GM21360 (cell line): ENCODE data around the gene ZNF280B.
"Not testable (repeated sequence)": the region's sequence is repeated elsewhere in the genome, so short reads cannot be mapped to it uniquely, and the experiment has no call there.

ENCODE experiments used
- ATAC-seq: cut with Tn5 transposase; IDR thresholded peaks from one replicate; pipeline ENCODE4 v1.9.1; 2021; ENCODE audit warnings: mild to moderate bottlenecking, moderate library complexity; ENCODE audit not compliant: unreplicated experiment

The ZNF280B gene

DNA sequence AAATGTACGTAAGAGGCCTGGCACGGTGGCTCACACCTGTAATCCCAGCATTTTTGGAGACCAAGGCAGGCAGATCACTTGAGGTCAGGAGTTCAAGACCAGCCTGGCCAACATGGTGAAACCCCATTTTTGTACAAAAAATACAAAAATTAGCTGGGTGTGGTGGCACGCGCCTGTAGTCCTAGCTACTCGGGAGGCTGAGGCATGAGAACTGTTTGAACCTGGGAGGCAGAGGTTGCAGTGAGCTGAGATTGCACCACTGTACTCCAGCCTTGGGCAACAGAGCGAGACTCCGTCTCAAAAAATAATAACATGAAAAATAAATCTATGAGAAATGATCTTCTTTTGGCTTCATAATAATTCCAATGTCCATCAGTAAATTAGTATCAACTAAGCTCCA lies 2.3 kb upstream of the ZNF280B start:
- not testable (repeated sequence) for ATAC-seq

DNA sequence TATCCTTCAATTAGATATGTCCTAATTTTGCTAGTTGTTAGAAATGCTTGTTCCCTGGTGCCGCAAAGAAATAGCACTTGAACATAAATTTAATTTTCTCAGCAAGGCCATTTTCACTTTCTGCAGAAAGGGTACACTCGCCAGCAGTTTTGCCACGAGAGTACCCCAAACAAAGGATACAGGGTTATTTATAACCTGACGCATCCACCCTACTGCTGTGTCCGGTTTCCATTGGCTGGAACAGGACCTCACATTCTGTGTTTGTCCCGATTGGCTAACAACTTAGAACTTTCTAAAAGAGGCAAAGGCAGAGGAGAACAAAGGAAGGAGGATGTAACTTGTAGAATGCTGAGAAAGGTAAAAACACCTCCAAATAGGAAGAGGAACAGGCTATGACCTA lies 1.4 kb upstream of the ZNF280B start:
- not testable (repeated sequence) for ATAC-seq

DNA sequence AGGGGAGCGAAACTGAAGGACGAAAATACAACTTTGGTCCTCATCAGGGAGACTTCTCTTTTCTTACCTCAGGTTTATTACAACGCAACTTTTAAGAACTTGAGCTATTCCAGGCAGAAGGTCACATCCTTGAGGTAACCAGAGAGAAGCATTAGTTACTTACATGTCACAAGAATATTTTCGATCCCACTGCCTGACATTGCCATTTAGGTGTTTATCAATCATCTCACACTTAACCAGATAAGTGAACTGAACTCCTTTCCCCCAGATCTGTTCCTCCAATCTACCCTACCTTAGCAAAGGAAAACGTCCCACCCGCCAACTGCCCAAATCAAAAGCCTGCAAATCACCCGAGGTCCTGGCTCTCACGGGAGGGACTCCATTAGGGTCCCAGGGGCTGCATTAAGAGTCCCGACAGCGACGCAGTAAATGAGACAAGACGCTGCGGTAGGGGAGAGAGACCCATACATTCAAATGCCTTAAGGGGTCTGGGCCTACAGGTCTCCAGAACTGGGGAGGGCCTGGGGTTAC lies 734 bp downstream of the ZNF280B start:
- ATAC-seq, result no peak

GRCh38 chr22:22506736-22507135 lies 1.8 kb downstream of the ZNF280B start:
- ATAC-seq, result no peak

DNA sequence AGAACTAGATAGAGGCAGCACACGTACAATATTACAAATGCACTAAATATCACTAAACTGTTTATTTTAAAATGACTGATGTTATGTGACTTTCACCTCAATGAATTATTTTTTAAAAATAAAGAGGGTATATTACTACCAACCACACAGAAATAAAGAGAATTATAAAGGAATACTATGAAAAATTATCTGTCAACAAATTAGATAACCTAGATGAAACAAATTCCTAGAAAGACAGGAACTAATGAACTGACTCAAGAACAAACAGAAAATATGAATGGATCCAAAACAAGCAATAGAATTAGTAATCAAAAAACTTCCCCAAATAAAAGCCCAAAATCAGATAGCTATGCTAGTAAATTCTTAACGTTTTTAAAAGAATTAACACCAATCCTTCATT lies 10.3 kb downstream of the ZNF280B start:
- no peak for ATAC-seq

GRCh38 chr22:22491589-22491988 lies 17.0 kb downstream of the ZNF280B start:
- not testable (repeated sequence) for ATAC-seq

DNA sequence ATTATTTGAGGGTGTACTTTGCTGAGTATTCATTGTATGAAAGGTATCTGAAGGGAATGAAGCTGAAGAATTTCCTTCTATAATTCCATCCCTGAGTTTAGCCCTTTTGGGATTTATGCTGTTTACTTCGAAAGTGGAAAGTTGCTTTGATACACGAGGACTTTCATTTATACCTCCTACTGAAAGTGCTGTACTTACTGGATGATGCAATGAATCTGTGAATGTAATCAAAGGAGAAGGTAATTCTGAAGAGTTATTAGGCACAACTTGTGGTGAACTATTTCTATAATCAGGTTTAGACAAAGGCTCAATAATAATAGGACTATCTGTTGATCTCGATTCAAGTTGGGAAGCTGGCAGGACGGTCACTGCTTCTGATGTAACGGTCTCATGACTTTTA lies 19.8 kb downstream of the ZNF280B start:
- ATAC-seq, result no peak

DNA sequence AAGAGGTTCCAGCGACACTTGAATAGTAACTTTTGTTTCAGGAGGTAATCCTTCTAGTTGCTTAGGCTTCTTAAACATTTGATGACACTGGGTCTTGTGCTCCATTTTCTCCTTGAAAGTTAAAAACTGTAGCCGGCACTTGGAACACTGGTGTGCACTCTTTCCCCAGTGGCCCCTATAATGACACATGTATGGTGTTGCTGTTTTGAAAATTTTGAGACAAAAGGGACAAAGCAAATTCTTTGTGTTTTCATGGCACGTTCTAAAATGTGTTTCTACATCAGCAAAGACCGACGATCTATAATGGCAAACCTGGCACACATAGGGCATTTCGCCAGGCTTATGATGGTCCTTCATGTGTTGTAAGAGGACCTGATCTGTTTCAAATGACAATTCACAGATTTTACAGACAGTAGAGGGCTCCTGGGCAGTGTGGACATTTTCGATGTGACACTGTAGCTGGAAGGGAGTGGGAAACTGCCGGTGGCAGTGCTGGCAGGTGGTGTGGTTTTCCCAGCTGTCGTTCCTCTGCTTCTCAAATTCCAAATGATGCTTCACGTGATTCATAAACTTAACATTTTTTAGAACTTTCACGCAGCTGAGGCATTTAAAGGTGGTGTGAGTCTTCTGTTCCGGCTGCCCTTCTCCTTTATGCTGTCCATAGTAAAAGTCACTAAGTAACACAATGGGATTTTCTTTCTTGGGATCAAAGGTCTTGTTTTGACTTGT lies 20.5 kb downstream of the ZNF280B start:
- no peak for ATAC-seq

- ATAC-seq, result no peak
Measured at GRCh38 chr22:22487059-22487458, 21.5 kb downstream of the ZNF280B start.

- ATAC-seq, result no peak
Measured at GRCh38 chr22:22486132-22486899, 22.2 kb downstream of the ZNF280B start.

GRCh38 chr22:22485524-22485923 lies 23.0 kb downstream of the ZNF280B start:
- ATAC-seq, result no peak

- no peak for ATAC-seq
Measured at GRCh38 chr22:22484023-22484422, 24.5 kb downstream of the ZNF280B start.

DNA sequence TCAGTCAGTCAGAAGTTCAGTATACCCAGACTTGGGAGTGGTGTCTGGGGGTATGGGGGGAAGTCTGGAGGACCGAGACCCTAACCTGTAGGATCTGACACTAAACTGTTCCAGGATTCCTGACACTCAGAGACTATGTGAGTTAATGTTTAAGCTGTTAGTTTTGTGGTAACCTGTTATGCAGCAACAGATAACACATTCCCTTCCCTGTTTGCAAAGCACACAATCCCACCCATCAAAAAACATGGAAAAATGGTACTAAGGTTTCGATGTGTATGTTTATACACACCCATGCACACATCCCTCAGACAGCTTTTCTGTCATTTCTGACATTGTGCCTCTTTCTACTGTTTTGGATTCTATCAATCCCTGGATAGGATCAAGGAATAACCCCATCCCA lies 27.6 kb downstream of the ZNF280B start:
- no peak for ATAC-seq

- no peak for ATAC-seq
Measured at GRCh38 chr22:22479999-22480532, 28.5 kb downstream of the ZNF280B start.

DNA sequence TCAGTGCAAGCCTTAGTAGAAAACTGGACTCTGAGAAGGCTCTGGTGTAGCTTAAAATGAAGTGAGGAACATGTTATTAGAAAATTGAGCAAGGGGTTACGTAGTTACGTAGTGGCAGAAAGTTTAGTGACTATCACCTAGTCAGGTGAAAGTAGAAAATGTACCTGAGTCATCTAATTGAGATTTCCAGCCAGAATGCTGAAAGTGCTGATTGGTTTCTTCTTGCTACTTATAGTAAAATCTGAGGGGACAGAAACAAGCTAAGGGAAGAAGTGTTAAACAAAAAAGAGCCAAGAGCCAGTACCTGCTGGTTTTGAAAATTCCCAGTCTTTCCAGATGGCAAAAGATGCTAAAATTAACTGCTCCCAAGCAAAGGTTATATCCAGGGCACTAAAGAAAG lies 29.4 kb downstream of the ZNF280B start:
- no peak for ATAC-seq

DNA sequence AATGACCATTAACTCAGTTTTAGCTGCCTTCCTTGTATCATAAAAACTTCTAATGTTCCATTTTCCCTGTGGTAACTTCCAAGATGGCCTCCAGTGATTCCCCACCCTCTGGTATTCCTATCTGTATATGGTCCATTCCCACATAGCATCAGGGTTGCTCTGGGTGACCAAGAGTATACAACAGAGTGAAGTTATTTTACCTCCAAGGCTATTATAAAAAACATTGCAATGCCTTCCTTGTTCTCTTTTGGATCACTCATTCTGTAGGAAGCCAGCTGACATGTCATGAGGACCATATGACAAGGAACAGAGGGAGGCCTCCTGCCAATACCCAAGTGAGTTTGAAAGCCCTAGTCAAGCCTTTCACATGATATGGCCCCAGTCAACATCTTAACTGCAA lies 30.1 kb downstream of the ZNF280B start:
- no peak for ATAC-seq

- no peak for ATAC-seq
Measured at GRCh38 chr22:22474733-22475132, 33.8 kb downstream of the ZNF280B start.

GRCh38 chr22:22471104-22471503 lies 37.4 kb downstream of the ZNF280B start:
- ATAC-seq, result not testable (repeated sequence)

DNA sequence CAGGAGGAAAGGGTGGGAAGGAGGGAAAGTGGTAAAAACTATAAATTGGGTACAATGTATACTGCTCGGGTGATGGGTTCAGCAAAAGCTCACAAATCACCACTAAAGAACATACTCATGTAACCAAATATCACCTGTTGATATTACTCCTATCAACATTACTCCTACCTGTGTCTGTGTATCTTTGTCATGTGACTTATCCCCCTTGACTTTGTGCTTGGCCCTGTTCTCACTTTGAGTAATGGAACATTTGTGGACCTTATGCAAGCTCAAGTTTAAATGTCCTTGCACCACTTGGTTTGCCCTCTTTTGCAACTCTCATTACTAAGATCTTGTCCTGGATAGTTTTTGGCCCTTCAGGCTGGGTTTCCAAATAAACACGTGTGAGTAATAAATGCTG lies 39.0 kb downstream of the ZNF280B start:
- no peak for ATAC-seq

DNA sequence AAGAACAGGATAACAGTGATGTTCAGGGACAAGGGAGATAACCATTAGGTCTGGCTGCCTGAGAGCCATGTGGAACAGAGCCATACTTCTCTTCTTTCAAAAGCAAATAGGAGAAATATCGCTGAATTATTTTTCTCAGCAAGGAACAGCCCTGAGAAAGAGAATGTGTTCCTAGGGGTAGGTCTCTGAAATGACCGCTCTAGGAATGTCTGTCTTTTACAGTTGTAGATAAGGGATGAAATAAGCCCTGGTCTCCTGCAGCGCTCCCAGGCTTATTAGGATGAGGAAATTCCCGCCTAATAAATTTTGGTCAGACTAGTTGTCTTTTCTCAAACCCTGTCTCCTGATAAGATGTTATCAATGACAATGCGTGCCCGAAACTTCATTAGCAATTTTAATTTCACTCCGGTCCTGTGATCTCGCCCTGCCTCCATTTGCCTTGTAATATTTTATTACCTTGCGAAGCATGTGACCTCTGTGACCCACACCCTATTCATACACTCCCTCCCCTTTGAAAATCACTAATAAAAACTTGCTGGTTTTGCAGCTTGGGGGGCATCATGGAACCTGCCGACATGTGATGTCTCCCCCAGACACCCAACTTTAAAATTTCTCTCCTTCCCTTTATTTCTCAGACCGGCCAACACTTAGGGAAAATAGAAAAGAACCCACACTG lies 39.6 kb downstream of the ZNF280B start:
- ATAC-seq, result not testable (repeated sequence)

- ATAC-seq, result no peak
Measured at GRCh38 chr22:22467112-22467511, 41.4 kb downstream of the ZNF280B start.
